Cardiac muscle cell (in vitro differentiated cells and primary cell): ENCODE measurements around the gene MTF1. TPM values are rescaled to one million over a fixed set of nuclear protein-coding genes. Genes with fewer than 3 reads are reported as not detected.
A peak's percentile ranks its signal among the peaks of the same experiment; 100 is the strongest.

Experiments used
- DNase-seq, 2 donors: peaks; one replicate each; pipeline versions ENCODE4 v3.0.0 to v3.0.0-alpha.2; 2010 to 2017; ENCODE audit warnings: low read depth in 1 of 2, low spot score in 1 of 2
- H3K27ac ChIP-seq: fragments of 200-600 bp; sonication (generic); 2 replicates; pipeline ENCODE4 v1.5.1; 2016
- H3K27me3 ChIP-seq: fragments of 200-600 bp; sonication (generic); 2 replicates; pipeline ENCODE4 v1.6.0; 2016; ENCODE audit warnings: control low read depth
- H3K36me3 ChIP-seq: fragments of 200-600 bp; sonication (generic); 2 replicates; pipeline ENCODE4 v1.5.1; 2016; ENCODE audit warnings: control low read depth
- H3K4me1 ChIP-seq: fragments of 200-600 bp; sonication (generic); 2 replicates; pipeline ENCODE4 v1.8.1; 2017; ENCODE audit warnings: low read depth, mild to moderate bottlenecking, mixed run types
- H3K4me3 ChIP-seq: fragments of 200-600 bp; sonication (generic); 2 replicates; pipeline ENCODE4 v1.5.1; 2016; ENCODE audit warnings: mild to moderate bottlenecking
- H3K9me3 ChIP-seq: fragments of 200-600 bp; sonication (generic); 2 replicates; pipeline ENCODE4 v1.5.1; 2017; ENCODE audit warnings: low read depth, mild to moderate bottlenecking, control low read depth
- polyA plus RNA-seq: library from polyadenylated mRNA; unstranded; fragments of >200 nt; fragmentation: Nextera tagmentation; extraction: Ambion mirVana; gene quantifications from 2 replicates; pipeline ENCODE4 v1.2.1, GENCODE V29; 2016
- total RNA-seq: library from RNA; depleted of rRNA; stranded (reverse); fragments of >200 nt; gene quantifications from 2 replicates; pipeline ENCODE4 v1.2.3, GENCODE V29; 2016
- TF ChIP-seq, protein P1 (sequence below): IDR thresholded peaks from 2 replicates; pipeline ENCODE4 v1.5.1; 2012; ENCODE audit warnings: low read depth, mild to moderate bottlenecking, low read length

MTF1 gene
- total and polyA plus RNA-seq, 2 experiments from 2014 or later = 1.6 to 5.7 TPM

DNA sequence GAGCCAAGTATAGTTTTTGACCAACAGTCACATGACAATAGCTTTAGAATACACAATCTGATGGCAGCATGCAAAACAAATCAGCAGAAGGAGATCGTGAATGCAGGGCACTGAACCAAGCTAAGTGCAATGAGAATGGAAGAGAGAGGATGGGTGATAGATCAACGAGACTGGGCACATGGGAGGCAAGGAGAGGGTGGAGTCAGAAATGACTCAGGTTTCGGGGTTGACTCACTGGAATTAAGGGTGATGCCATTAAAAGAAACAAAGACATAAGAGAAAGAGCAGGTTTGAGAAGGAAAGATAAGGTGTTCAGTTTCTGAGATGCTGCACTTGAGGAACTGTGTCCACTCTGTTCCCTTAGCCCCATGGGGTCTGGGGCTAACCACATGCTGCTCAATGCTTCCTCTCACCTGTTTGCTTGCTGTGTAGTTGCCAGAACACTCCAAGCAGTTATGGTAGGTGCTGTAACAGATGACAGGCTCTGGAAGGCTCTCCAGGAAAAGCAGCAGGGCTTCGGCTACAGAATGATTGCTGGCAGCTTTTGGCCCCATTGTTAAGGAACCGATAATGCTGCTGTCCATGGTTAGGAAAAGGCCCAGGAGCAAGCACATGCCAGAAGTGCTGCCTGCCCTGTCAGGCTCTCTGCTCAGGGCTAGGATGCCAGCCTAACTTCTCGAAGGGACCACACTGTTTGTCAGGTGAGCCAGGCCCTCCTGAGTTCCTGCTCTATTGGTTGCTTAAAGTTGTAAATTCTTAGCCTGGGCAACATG is 6.1 kb upstream of the MTF1 start:
- peaks cover 20% of the 10 kb centered on the region for H3K36me3 ChIP-seq

DNA sequence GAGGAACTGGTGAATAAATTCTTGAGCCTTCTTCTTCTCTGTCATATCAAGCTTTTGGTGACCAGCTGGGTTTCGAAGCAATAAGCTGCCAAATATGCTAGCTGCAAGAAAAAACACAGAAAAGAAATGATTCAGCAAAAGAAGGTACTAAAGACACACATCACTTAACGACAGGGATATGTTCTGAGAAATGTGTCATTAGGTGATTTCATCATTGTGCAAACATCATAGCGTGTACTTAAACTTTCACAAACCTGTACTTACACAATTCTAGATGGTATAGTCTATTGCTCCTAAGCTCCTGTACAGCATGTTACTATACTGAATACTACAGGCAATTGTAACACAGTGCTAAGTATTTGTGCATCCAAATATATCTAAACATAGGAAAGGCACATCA is 2.9 kb upstream of the MTF1 start:
- Histone ChIP-seq H3K9me3 (no peaks in the 10 kb centered on the region), H3K4me1 (peaks cover 7% of the 10 kb centered on the region), H3K27ac (no peak overlapping the region), H3K36me3 (peaks cover 20% of the 10 kb centered on the region), H3K4me3 (no peak overlapping the region), H3K27me3 (no peaks in the 10 kb centered on the region)
- DNase-seq = no peak
- TF ChIP-seq, protein P1, sequence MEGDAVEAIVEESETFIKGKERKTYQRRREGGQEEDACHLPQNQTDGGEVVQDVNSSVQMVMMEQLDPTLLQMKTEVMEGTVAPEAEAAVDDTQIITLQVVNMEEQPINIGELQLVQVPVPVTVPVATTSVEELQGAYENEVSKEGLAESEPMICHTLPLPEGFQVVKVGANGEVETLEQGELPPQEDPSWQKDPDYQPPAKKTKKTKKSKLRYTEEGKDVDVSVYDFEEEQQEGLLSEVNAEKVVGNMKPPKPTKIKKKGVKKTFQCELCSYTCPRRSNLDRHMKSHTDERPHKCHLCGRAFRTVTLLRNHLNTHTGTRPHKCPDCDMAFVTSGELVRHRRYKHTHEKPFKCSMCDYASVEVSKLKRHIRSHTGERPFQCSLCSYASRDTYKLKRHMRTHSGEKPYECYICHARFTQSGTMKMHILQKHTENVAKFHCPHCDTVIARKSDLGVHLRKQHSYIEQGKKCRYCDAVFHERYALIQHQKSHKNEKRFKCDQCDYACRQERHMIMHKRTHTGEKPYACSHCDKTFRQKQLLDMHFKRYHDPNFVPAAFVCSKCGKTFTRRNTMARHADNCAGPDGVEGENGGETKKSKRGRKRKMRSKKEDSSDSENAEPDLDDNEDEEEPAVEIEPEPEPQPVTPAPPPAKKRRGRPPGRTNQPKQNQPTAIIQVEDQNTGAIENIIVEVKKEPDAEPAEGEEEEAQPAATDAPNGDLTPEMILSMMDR = no peak

More for the DNA sequence above, 6.1 kb upstream of the MTF1 start:
- no peak for DNase-seq
- TF ChIP-seq, protein P1 = no peak
- Histone ChIP-seq H3K4me3 (no peak overlapping the region), H3K4me1 (no peaks in the 10 kb centered on the region), H3K9me3 (no peaks in the 10 kb centered on the region), H3K27me3 (no peaks in the 10 kb centered on the region), H3K27ac (no peak overlapping the region)

DNA sequence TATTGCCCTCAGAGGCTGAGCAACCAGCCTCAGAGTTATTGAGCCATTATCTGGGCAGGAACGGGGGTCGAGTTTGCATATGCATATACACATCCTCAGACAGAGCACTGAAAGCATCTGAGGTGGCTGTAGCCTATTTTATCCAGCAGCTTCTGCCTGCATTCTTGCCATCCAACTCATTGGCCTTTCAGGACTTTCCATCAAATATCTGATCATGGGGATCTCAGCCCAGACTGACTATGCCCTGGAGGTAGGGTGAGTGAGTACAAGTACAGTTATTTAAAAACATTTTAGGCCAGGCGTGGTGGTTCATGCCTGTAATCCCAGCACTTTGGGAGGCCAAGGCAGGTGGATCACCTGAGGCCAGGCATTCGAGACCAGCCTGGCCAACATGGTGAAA is 1.8 kb upstream of the MTF1 start:
- DNase-seq = no peak
- Histone ChIP-seq H3K36me3 (peaks cover 20% of the 10 kb centered on the region), H3K4me1 (peaks cover 7% of the 10 kb centered on the region), H3K27me3 (no peaks in the 10 kb centered on the region), H3K27ac (no peak overlapping the region), H3K4me3 (no peak overlapping the region), H3K9me3 (no peaks in the 10 kb centered on the region)
- TF ChIP-seq, protein P1 = no peak

DNA sequence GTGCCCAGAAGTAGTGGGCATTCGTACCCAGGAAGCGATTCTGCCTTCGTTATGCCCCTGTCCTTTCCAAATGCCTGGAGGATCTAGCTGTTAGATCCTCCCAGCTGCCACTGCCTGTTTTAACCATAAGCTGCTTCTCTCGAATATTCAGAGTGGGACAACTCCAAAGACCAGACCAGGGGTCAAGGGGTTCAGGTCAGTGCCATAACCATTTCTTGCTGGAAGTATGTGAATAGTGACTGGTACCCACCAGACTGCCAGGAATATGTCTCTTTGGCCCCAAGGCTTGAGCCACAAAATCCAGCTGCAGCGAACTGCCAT is 914 bp upstream of the MTF1 start:
- no peak for DNase-seq
- Histone ChIP-seq H3K4me3 (peak overlapping the region; percentile 97), H3K4me1 (peaks cover 7% of the 10 kb centered on the region), H3K27ac (peak overlapping the region; percentile 88), H3K9me3 (no peaks in the 10 kb centered on the region), H3K36me3 (peaks cover 12% of the 10 kb centered on the region), H3K27me3 (no peaks in the 10 kb centered on the region)
- TF ChIP-seq, protein P1 = no peak

DNA sequence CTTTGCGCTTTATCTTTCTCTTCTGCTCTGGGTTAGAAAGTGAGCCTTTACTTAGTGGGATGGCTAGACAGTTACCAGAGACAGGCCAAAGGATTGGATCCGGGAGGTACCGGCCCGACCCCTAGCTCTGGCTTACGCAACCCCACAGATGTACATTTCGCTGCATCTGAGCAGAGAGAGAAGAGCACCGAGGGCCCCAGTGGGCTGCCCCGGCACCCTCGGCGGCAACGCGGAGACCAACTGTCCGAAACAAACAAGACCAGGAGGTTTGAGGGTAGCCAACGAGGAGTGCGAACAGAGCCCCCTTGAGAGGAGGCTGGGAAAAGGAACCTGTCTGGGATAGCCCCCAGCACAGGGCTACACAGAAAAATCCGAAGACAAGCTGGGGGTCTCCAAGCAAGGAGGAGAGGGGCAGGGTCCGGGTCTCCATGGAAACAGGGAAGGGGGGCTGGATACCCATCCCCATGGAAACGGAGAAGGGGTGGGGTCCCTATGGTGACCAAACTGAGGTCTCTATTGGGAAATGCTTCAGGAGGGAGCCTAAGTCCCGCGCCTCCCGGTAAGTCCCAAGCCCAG is 373 bp downstream of the MTF1 start:
- TF ChIP-seq, protein P1 = no peak
- DNase-seq = peak in 1 of 2 donors; percentile 60
- Histone ChIP-seq H3K36me3 (peaks cover 5% of the 10 kb centered on the region), H3K9me3 (no peaks in the 10 kb centered on the region), H3K27ac (peak overlapping the region; percentile 88), H3K27me3 (no peaks in the 10 kb centered on the region), H3K4me3 (peak overlapping the region; percentile 97), H3K4me1 (peaks cover 7% of the 10 kb centered on the region)
